H1 (cell line): Measurements from ENCODE around the gene SMIM38. TPM values are rescaled to one million over a fixed set of nuclear protein-coding genes. Genes with fewer than 3 reads are reported as not detected.

ENCODE experiments used
- CTCF ChIA-PET: fragments of 300-600 bp; sonication (Branson Sonifier 250); formaldehyde crosslinking; loops from one replicate; lab custom pipeline; 2021; ENCODE audit not compliant: partially characterized antibody; lab: Charles Lee
- POLR2A ChIA-PET: fragments of 300-600 bp; sonication (Branson Sonifier 250); formaldehyde crosslinking; loops from one replicate; lab custom pipeline; 2021; ENCODE audit warnings: inconsistent platforms; ENCODE audit not compliant: partially characterized antibody; lab: Charles Lee
- DNase-seq, 2 experiments: peaks; one replicate each; pipeline versions ENCODE4 v3.0.0 to v3.0.0-alpha.2; 2010 to 2022; ENCODE audit warnings: low spot score in 2 of 2, low read depth in 1 of 2, mixed read lengths in 1 of 2
- FAIRE-seq: peaks from 2 replicates; lab custom pipeline; 2011; peaks lifted over from hg19 to GRCh38; lab: Jason Lieb, UNC
- H2AFZ ChIP-seq: 2 replicates; pipeline ENCODE4 v1.8.1; 2012; ENCODE audit warnings: low read length, inconsistent platforms
- H2AK5ac ChIP-seq: 2 replicates; pipeline ENCODE4 v1.6.1; 2013; ENCODE audit warnings: low read depth, low read length
- H2BK120ac ChIP-seq: replicated peaks from 2 replicates; pipeline ENCODE3; 2013; ENCODE audit warnings: low read depth, low read length, inconsistent platforms
- H2BK12ac ChIP-seq: 2 replicates; pipeline ENCODE4 v1.6.1; 2013; ENCODE audit warnings: low read depth, low read length
- H2BK15ac ChIP-seq: 2 replicates; pipeline ENCODE4 v1.6.1; 2013; ENCODE audit warnings: low read length
- H2BK20ac ChIP-seq: 2 replicates; pipeline ENCODE4 v1.6.1; 2013; ENCODE audit warnings: low read length
- H2BK5ac ChIP-seq: 2 replicates; pipeline ENCODE4 v1.6.1; 2013; ENCODE audit warnings: low read depth, low read length
- H3K14ac ChIP-seq: 2 replicates; pipeline ENCODE4 v1.6.1; 2013; ENCODE audit warnings: inconsistent platforms; ENCODE audit not compliant: insufficient read length
- H3K18ac ChIP-seq: 2 replicates; pipeline ENCODE4 v1.6.1; 2013; ENCODE audit warnings: low read length; ENCODE audit errors: extremely low read depth
- H3K23ac ChIP-seq: 2 replicates; pipeline ENCODE4 v1.6.1; 2013; ENCODE audit warnings: inconsistent platforms; ENCODE audit not compliant: insufficient read length
- H3K23me2 ChIP-seq: 2 replicates; pipeline ENCODE4 v1.6.1; 2013; ENCODE audit warnings: low read depth, low read length
- H3K27ac ChIP-seq: 2 replicates; pipeline ENCODE4 v1.6.1; 2011; ENCODE audit warnings: low read depth, low read length, inconsistent platforms
- H3K27me3 ChIP-seq, 4 experiments: replicated peaks in 1 of 4; 1 replicate in 1 of 4; 2 replicates in 3 of 4; pipeline versions ENCODE4 v1.6.1 to v1.8.1; 2011 to 2013; ENCODE audit warnings: low read length in 3 of 4, mild to moderate bottlenecking in 3 of 4, inconsistent platforms in 2 of 4, mixed read lengths in 2 of 4, moderate library complexity in 1 of 4; ENCODE audit not compliant: control insufficient read depth in 3 of 4, insufficient read depth in 3 of 4; ENCODE audit errors: extremely low read depth in 1 of 4
- H3K36me3 ChIP-seq, 4 experiments: 2 replicates each; pipeline versions ENCODE4 v1.6.1 to v1.8.1; 2011 to 2013; ENCODE audit warnings: mild to moderate bottlenecking in 4 of 4, low read length in 3 of 4, moderate library complexity in 2 of 4, control low read depth in 1 of 4, inconsistent platforms in 1 of 4; ENCODE audit not compliant: insufficient read depth in 4 of 4, control insufficient read depth in 2 of 4
- H3K4ac ChIP-seq: replicated peaks from 2 replicates; pipeline ENCODE3; 2013; ENCODE audit warnings: low read length, low read depth, mixed read lengths, inconsistent platforms; ENCODE audit not compliant: insufficient read length
- H3K4me1 ChIP-seq, 4 experiments: replicated peaks in 1 of 4; 1 replicate in 1 of 4; 2 replicates in 3 of 4; pipeline versions ENCODE4 v1.6.1 to v1.8.1; 2011 to 2013; ENCODE audit warnings: low read length in 3 of 4, inconsistent platforms in 2 of 4, mixed read lengths in 1 of 4; ENCODE audit not compliant: insufficient read depth in 4 of 4, control insufficient read depth in 3 of 4
- H3K4me2 ChIP-seq, 2 experiments: 2 replicates each; pipeline versions ENCODE4 v1.6.1 to v1.8.1; 2011 to 2013; ENCODE audit warnings: low read depth in 2 of 2, low read length in 2 of 2, control low read depth in 1 of 2, inconsistent platforms in 1 of 2, mild to moderate bottlenecking in 1 of 2; ENCODE audit not compliant: insufficient read depth in 1 of 2
- H3K4me3 ChIP-seq, 4 experiments: fragments of 200-600, 300-600 bp in 1 of 4; sonication (generic), shearing (Covaris generic), sonication (Bioruptor Twin) in 1 of 4; 2 replicates each; pipeline versions ENCODE4 v1.5.1 to v1.8.1; 2011 to 2016; ENCODE audit warnings: low read length in 4 of 4, low read depth in 3 of 4, control low read depth in 2 of 4, inconsistent platforms in 2 of 4, mild to moderate bottlenecking in 2 of 4, mixed read lengths in 1 of 4, moderate library complexity in 1 of 4; ENCODE audit not compliant: insufficient read depth in 2 of 4; ENCODE audit errors: extremely low read depth in 1 of 4
- H3K56ac ChIP-seq: replicated peaks from 2 replicates; pipeline ENCODE3; 2013; ENCODE audit warnings: low read depth, mild to moderate bottlenecking, mixed read lengths, low read length, inconsistent platforms; ENCODE audit not compliant: insufficient read length
- H3K79me1 ChIP-seq: 2 replicates; pipeline ENCODE4 v1.6.1; 2013; ENCODE audit warnings: low read depth, low read length, control low read depth
- H3K79me2 ChIP-seq, 2 experiments: 2 replicates each; pipeline versions ENCODE4 v1.6.1 to v1.8.1; 2012 to 2013; ENCODE audit warnings: low read length in 2 of 2, mild to moderate bottlenecking in 2 of 2, inconsistent platforms in 1 of 2; ENCODE audit not compliant: insufficient read depth in 2 of 2, control insufficient read depth in 1 of 2
- H3K9ac ChIP-seq, 4 experiments: replicated peaks in 1 of 4; 1 replicate in 1 of 4; 2 replicates in 3 of 4; pipeline versions ENCODE4 v1.6.1 to v1.8.1; 2011 to 2013; ENCODE audit warnings: low read depth in 3 of 4, low read length in 3 of 4, control low read depth in 2 of 4, mild to moderate bottlenecking in 2 of 4, moderate library complexity in 2 of 4, inconsistent platforms in 1 of 4; ENCODE audit errors: extremely low read depth in 1 of 4
- H3K9me3 ChIP-seq, 2 experiments: 2 replicates each; pipeline versions ENCODE4 v1.6.1 to v1.8.1; 2012 to 2013; ENCODE audit warnings: mild to moderate bottlenecking in 2 of 2, moderate library complexity in 2 of 2, control low read depth in 1 of 2, inconsistent platforms in 1 of 2, low read depth in 1 of 2, low read length in 1 of 2, mixed read lengths in 1 of 2; ENCODE audit not compliant: insufficient read depth in 2 of 2
- H4K20me1 ChIP-seq, 2 experiments: replicated peaks in 1 of 2; 2 replicates each; pipeline versions ENCODE3 to v1.8.1; 2011 to 2013; ENCODE audit warnings: inconsistent platforms in 2 of 2, low read length in 2 of 2, mild to moderate bottlenecking in 1 of 2; ENCODE audit not compliant: insufficient read depth in 2 of 2, control insufficient read depth in 1 of 2
- H4K5ac ChIP-seq: 2 replicates; pipeline ENCODE4 v1.6.1; 2013; ENCODE audit warnings: low read length, low read depth, mixed read lengths, inconsistent platforms; ENCODE audit not compliant: insufficient read length
- H4K8ac ChIP-seq: 2 replicates; pipeline ENCODE4 v1.8.0; 2013; ENCODE audit warnings: mild to moderate bottlenecking, moderate library complexity, low read length, inconsistent platforms; ENCODE audit not compliant: insufficient read depth; ENCODE audit errors: extremely low read depth
- H4K91ac ChIP-seq: replicated peaks from 2 replicates; pipeline ENCODE3; 2013; ENCODE audit warnings: low read length, mixed read lengths, inconsistent platforms; ENCODE audit not compliant: insufficient read length
- CEBPB ChIP-seq: IDR thresholded peaks from 2 replicates; pipeline ENCODE4 v1.6.1; 2012; ENCODE audit warnings: low read depth, low read length
- FOSL1 ChIP-seq: IDR thresholded peaks from 2 replicates; pipeline ENCODE4 v1.6.1; 2011; ENCODE audit warnings: mild to moderate bottlenecking, low read depth, low read length, moderate library complexity; ENCODE audit not compliant: insufficient read depth
- HDAC2 ChIP-seq, 2 experiments: fragments of 300-600 bp in 1 of 2; sonication (generic) in 1 of 2; IDR thresholded peaks; 2 replicates each; pipeline ENCODE4 v1.6.1; 2011 to 2012; ENCODE audit warnings: low read depth in 2 of 2, low read length in 2 of 2, mild to moderate bottlenecking in 2 of 2, moderate library complexity in 2 of 2, borderline replicate concordance in 1 of 2, inconsistent platforms in 1 of 2
- NANOG ChIP-seq: IDR thresholded peaks from 2 replicates; pipeline ENCODE4 v1.6.1; 2011; ENCODE audit warnings: low read length, low read depth, mild to moderate bottlenecking, inconsistent platforms; ENCODE audit not compliant: insufficient read depth, poor library complexity, severe bottlenecking
- POLR2A ChIP-seq, 2 experiments: IDR thresholded peaks; 1 replicate in 1 of 2; 2 replicates in 1 of 2; pipeline ENCODE4 v1.6.1; 2011; ENCODE audit warnings: low read depth in 2 of 2, low read length in 2 of 2, mild to moderate bottlenecking in 2 of 2; ENCODE audit errors: control extremely low read depth in 1 of 2
- RAD21 ChIP-seq, 2 experiments: IDR thresholded peaks in 1 of 2; conservative IDR thresholded peaks in 1 of 2; 2 replicates each; pipeline ENCODE4 v1.6.1; 2011; ENCODE audit warnings: low read depth in 2 of 2, low read length in 2 of 2, improper control_type of control experiment in 1 of 2, inconsistent platforms in 1 of 2, mild to moderate bottlenecking in 1 of 2, moderate library complexity in 1 of 2
- RBBP5 ChIP-seq: IDR thresholded peaks from 2 replicates; pipeline ENCODE4 v1.7.1; 2012; ENCODE audit warnings: low read depth, mild to moderate bottlenecking, inconsistent platforms, low read length, moderate library complexity, borderline replicate concordance
- SP4 ChIP-seq: IDR thresholded peaks from 2 replicates; pipeline ENCODE4 v1.6.1; 2012; ENCODE audit warnings: low read length, inconsistent platforms
- SUZ12 ChIP-seq: fragments of 200-600 bp; sonication (generic); IDR thresholded peaks from 2 replicates; pipeline ENCODE4 v1.6.1; 2012; ENCODE audit warnings: mild to moderate bottlenecking, inconsistent platforms, low read length, moderate library complexity, mixed read lengths
- YY1 ChIP-seq: IDR thresholded peaks from 2 replicates; pipeline ENCODE4 v1.6.1; 2011; ENCODE audit warnings: low read depth, mild to moderate bottlenecking, low read length
- WGBS, 2 experiments: shearing (Covaris generic) in 1 of 2; methylation state at CpG; one replicate each; pipeline versions ENCODE4 v1.1.6 to v1.1.7; 2013 to 2015; ENCODE audit warnings: low lambda C conversion rate in 2 of 2, mixed read lengths in 2 of 2, inconsistent platforms in 1 of 2, low coverage in 1 of 2, missing lambda C conversion rate in 1 of 2; ENCODE audit not compliant: insufficient replicate concordance in 2 of 2, insufficient coverage in 1 of 2, insufficient read length in 1 of 2; ENCODE audit errors: extremely low coverage in 1 of 2, missing lambda C conversion rate in 1 of 2; 5-methylcytosine and 5-hydroxymethylcytosine counted together
- polyA plus RNA-seq, 7 experiments: library from polyadenylated mRNA; depleted of rRNA in 3 of 7; stranded (reverse) in 5 of 7; unstranded in 2 of 7; fragments of >200 nt in 5 of 7; fragments of 200-250 nt in 2 of 7; gene quantifications; 1 replicate in 5 of 7; 2 replicates in 1 of 7; 4 replicates in 1 of 7; pipeline versions ENCODE4 v1.2.1 to v1.2.3, GENCODE V29; 2011 to 2013; ENCODE audit warnings: missing spikeins in 2 of 7, mixed read lengths in 2 of 7
- total RNA-seq: library from RNA; stranded (reverse); fragmentation: NEBNext Ultra II Directional; extraction: Animal tissue kit (Norgen Biotek cat#: 25700); gene quantifications from 2 replicates; pipeline ENCODE4 v1.2.1, GENCODE V29; 2021
- TF ChIP-seq, protein P1 (sequence below), 3 experiments: IDR thresholded peaks; 1 replicate in 2 of 3; 2 replicates in 1 of 3; pipeline versions ENCODE4 v1.5.1 to v1.6.1; 2011; ENCODE audit warnings: low read length in 3 of 3, mild to moderate bottlenecking in 3 of 3, inconsistent platforms in 2 of 3, low read depth in 1 of 3, moderate library complexity in 1 of 3; ENCODE audit not compliant: insufficient read depth in 1 of 3; ENCODE audit errors: control extremely low read depth in 1 of 3

SMIM38 gene
- total and polyA plus RNA-seq, 2 of the 8 experiments (the other 6 are each of a cell fraction or from before 2014, with no cell fraction given), result 0.17 to 0.20 TPM

DNA sequence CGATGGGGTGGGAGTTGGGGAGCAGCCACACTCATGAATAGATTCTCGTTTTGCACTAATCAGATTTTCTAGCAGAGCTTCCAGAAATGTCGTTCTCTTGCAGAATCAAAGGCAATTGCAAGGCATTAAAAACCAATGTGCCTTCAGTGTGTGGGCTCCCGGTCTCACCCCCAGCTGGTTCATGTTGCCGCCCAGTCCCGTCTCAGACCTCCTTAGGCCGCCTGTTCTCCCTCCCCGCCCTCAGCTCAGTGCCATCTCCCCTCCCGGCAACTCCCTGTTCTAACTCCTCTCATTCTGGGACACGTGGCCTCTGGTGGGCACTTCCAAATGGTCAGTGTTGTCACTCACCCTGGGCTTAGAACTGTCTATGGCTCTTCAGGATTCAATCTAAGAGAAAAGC lies 42.5 kb upstream of the SMIM38 start:
- Histone ChIP-seq H3K36me3 (no peaks in the 10 kb centered on the region), H3K27me3 (no peaks in the 10 kb centered on the region; a peak in 1 of 7 replicates), H2BK12ac (no peak overlapping the region), H3K9ac (no peak overlapping the region), H4K20me1 (peaks cover 0 to 6% of the 10 kb centered on the region in 2 experiments), H4K91ac (no peak overlapping the region), H2AFZ (no peak overlapping the region), H3K9me3 (0 out of 4 replicates have a peak, but pooled peaks cover 0 to 3% of the 10 kb centered on the region in 2 experiments), H2BK120ac (no peak overlapping the region), H3K18ac (no peak overlapping the region), H4K5ac (no peak overlapping the region), H3K4me2 (no peak overlapping the region), H3K14ac (no peak overlapping the region), H4K8ac (no peak overlapping the region), H2AK5ac (no peak overlapping the region), H3K4ac (no peak overlapping the region), H2BK20ac (no peak overlapping the region), H3K27ac (no peak overlapping the region), H3K79me1 (no peaks in the 10 kb centered on the region), H2BK15ac (no peak overlapping the region), H3K23me2 (peaks cover 8% of the 10 kb centered on the region; the same call in 1 of the 2 replicates), H3K23ac (no peak overlapping the region), H3K4me1 (no peaks in the 10 kb centered on the region), H3K4me3 (no peak overlapping the region), H3K79me2 (no peaks in the 10 kb centered on the region), H3K56ac (no peak overlapping the region), H2BK5ac (no peak overlapping the region)
- ChIA-PET POLR2A (interaction anchor here (1.0 kb wide), 1 partner anchor 545 kb away, joined by 3 read pairs; no protein-coding TSS in a partner anchor), CTCF (interaction anchor here (1.1 to 4.5 kb wide), 5 partner anchors 8 to 99 kb away, joined by 3 to 27 read pairs (median 4); no protein-coding TSS in a partner anchor)
- DNase-seq (no peak), FAIRE-seq (no peak)
- 85% methylated on average over 9 of the region's 10 CpGs; no CpG with 5 or more reads in 1 of the 2 experiments for WGBS, 2 experiments
- TF ChIP-seq RBBP5 (no peak), SP4 (no peak), RAD21 (IDR thresholded peaks at IDR 0.05 in 1 of 2, conservative IDR thresholded peaks at IDR 0.05 in 1 of 2; ENCODE audit: low read depth in 2 of 2, low read length in 2 of 2) (no peak), POLR2A (IDR thresholded peaks at IDR 0.05; ENCODE audit: control extremely low read depth in 1 of 2, low read depth in 2 of 2, low read length in 2 of 2) (no peak), SUZ12 (no peak), NANOG (no peak), YY1 (no peak), FOSL1 (no peak), CEBPB (no peak), HDAC2 (IDR thresholded peaks at IDR 0.05; ENCODE audit: borderline replicate concordance in 1 of 2, low read depth in 2 of 2, low read length in 2 of 2) (no peak)
- TF ChIP-seq, protein P1, sequence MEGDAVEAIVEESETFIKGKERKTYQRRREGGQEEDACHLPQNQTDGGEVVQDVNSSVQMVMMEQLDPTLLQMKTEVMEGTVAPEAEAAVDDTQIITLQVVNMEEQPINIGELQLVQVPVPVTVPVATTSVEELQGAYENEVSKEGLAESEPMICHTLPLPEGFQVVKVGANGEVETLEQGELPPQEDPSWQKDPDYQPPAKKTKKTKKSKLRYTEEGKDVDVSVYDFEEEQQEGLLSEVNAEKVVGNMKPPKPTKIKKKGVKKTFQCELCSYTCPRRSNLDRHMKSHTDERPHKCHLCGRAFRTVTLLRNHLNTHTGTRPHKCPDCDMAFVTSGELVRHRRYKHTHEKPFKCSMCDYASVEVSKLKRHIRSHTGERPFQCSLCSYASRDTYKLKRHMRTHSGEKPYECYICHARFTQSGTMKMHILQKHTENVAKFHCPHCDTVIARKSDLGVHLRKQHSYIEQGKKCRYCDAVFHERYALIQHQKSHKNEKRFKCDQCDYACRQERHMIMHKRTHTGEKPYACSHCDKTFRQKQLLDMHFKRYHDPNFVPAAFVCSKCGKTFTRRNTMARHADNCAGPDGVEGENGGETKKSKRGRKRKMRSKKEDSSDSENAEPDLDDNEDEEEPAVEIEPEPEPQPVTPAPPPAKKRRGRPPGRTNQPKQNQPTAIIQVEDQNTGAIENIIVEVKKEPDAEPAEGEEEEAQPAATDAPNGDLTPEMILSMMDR (IDR thresholded peaks at IDR 0.05; ENCODE audit: control extremely low read depth in 1 of 3, insufficient read depth in 1 of 3, low read depth in 1 of 3, low read length in 3 of 3), result no peak
